Fibroblast of skin of scalp (primary cell): ENCODE measurements around the gene AP4B1.
"Not testable (repeated sequence)": the region's sequence is repeated elsewhere in the genome, so short reads cannot be mapped to it uniquely, and the experiment has no call there.

Source experiments
- DNase-seq: peaks from one replicate; pipeline ENCODE4 v3.0.0-alpha.2; 2013

The AP4B1 gene

GRCh38 chr1:113855630-113856400 is 48.8 kb downstream of the AP4B1 start:
- no peak for DNase-seq

- no peak for DNase-seq
These were observed 50.4 kb downstream of the AP4B1 start for GRCh38 chr1:113854234-113854633.

- DNase-seq = not testable (repeated sequence)
These were observed 51.9 kb downstream of the AP4B1 start for GRCh38 chr1:113852694-113853093.

GRCh38 chr1:113850127-113850796 is 54.3 kb downstream of the AP4B1 start:
- no peak for DNase-seq

- no peak for DNase-seq
These were observed 55.5 kb downstream of the AP4B1 start for GRCh38 chr1:113849072-113849471.

- DNase-seq = no peak
These were observed 58.1 kb downstream of the AP4B1 start for GRCh38 chr1:113846391-113847035.
